Measurements from ENCODE around the gene TOGARAM2.

Gene TOGARAM2

DNA sequence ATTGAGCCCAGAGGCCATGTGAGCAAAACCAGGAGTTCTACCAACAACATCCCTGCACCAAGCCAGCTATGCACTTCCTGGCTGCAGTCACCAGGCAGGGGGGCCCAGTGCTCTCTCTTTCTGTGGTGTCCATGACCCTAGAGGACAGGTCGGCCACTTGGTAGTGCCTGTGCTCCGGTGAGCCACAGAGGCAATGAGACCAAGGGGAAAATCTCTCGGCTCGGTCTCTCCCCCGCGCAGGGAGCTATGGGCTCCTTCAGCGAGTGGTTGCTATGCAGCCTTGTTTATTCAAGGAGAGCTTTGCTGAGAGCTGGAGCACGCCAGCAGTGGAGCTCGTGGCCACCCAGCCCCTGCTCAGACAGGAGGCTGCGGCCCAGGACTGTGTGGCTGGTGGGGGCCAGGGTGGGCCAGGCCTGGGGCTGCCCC lies at the start of gene TOGARAM2:
TSS of gene TOGARAM2 (plus strand) at position 283 of the 426 bp plus-strand sequence. CDS start 13,537 bp downstream, outside the sequence.
- Histone ChIP-seq H3K27ac (no peak within 1 kb of the TSS), H3K9ac (ENCODE audit: insufficient read length) (no peak within 1 kb of the TSS), H3K9me3 (ENCODE audit: low read depth, low read length) (no peaks in the 10 kb centered on the region), H3K4me3 (no peak within 1 kb of the TSS), H3K36me3 (ENCODE audit: insufficient read depth, low read length) (no peaks in the 10 kb centered on the region)
- TF ChIP-seq FOXP2 (optimal IDR thresholded peaks at IDR 0.05; ENCODE audit: control extremely low read depth, extremely low read length, insufficient read depth) (no peak), POLR2AphosphoS5 (IDR thresholded peaks at IDR 0.05; ENCODE audit: borderline replicate concordance, low read depth, low read length) (no peak), EZH2 (IDR thresholded peaks at IDR 0.05) (no peak)
- no peak for DNase-seq (ENCODE audit: low read depth, low spot score)

DNA sequence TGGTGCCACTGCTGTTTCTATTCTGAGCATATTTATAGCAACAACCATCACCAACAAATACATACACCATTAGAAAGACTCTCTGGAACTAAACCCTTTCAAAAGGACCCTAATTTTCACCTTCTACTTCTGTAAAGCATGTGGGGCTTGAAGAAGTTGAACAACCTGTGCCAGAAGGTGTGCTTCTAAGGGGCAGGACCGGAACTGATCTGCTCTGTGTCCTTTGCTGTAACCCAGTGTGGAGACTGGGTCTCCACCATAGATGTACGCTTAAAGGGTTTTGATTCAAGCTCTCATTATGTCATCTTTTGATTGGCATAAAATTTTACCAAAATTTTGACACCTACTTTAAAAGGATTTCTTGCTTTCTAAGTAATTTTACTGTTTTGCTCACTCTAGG lies 46.3 kb upstream of the TOGARAM2 start:
- Histone ChIP-seq H3K4me3 (no peak overlapping the region), H3K36me3 (ENCODE audit: insufficient read depth, low read length) (peaks cover 99% of the 10 kb centered on the region), H3K9me3 (ENCODE audit: low read depth, low read length) (no peaks in the 10 kb centered on the region), H3K27ac (no peak overlapping the region), H3K9ac (ENCODE audit: insufficient read length) (no peak overlapping the region)
- DNase-seq (ENCODE audit: low read depth, low spot score) = no peak
- TF ChIP-seq POLR2AphosphoS5 (IDR thresholded peaks at IDR 0.05; ENCODE audit: borderline replicate concordance, low read depth, low read length) (no peak), FOXP2 (optimal IDR thresholded peaks at IDR 0.05; ENCODE audit: control extremely low read depth, extremely low read length, insufficient read depth) (no peak), EZH2 (IDR thresholded peaks at IDR 0.05) (no peak)

DNA sequence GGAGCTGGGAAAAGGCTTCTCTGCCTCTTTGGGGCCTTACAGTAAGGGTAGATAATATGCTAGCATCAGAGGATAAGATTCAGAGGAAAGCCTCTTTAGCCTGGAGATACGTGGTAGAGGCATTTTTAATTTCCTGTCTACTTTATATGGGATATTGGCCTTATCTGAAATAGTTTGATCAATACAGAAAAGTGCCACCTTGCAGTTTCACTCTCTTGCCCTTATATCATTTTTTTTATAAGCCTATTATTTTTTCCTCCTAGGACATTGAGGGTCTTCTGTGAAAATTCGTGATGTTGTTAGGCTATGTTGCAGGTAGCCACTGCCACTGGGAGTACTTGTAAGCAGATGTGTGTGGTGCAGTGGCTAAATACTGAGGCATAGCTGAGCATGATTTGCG lies 40.1 kb upstream of the TOGARAM2 start:
- Histone ChIP-seq H3K4me3 (no peak overlapping the region), H3K9me3 (ENCODE audit: low read depth, low read length) (no peaks in the 10 kb centered on the region), H3K27ac (no peak overlapping the region), H3K36me3 (ENCODE audit: insufficient read depth, low read length) (peaks cover 93% of the 10 kb centered on the region), H3K9ac (ENCODE audit: insufficient read length) (no peak overlapping the region)
- no peak for DNase-seq (ENCODE audit: low read depth, low spot score)
- TF ChIP-seq EZH2 (IDR thresholded peaks at IDR 0.05) (no peak), FOXP2 (optimal IDR thresholded peaks at IDR 0.05; ENCODE audit: control extremely low read depth, extremely low read length, insufficient read depth) (no peak), POLR2AphosphoS5 (IDR thresholded peaks at IDR 0.05; ENCODE audit: borderline replicate concordance, low read depth, low read length) (no peak)

DNA sequence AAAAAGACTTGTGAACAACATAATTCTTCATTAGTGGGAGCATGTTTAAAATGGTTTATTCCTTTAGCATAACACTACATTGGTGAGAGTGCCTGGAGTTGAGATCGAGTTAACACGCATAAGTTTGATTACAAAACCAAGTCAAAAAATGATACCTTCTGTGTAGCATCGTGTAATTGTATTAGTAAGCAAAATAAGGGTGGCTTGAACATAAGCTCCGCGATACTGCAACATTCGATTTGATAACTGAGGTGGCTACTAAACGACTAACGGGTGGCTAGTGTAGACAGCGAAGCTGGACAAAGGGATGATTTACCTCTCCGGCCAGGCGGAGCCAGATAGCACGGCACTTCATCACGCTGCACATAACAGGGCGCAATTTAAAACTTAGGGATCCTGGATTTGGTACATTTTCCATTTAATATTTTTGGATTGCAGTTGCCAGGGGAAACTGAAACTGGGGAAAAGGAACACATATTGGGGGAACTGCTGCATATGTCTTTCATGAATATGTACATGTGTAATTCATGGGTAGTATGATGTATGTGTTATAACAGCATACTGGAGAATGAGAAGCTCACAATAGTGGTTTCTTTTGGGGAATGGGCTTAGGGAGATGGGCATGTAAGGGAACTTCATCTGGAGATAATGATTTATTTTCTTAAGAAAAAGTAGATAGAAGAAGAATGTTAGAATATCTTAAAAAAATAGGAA lies 36.4 kb upstream of the TOGARAM2 start:
- peaks cover 92% of the 10 kb centered on the region for H3K36me3 ChIP-seq (ENCODE audit: insufficient read depth, low read length)
- no peak overlapping the region for H3K4me3 ChIP-seq
- no peak overlapping the region for H3K27ac ChIP-seq
- DNase-seq (ENCODE audit: low read depth, low spot score) = no peak
- H3K9me3 ChIP-seq (ENCODE audit: low read depth, low read length) = peaks cover 9% of the 10 kb centered on the region; the same call in 1 of the 2 replicates
- no peak for TF ChIP-seq FOXP2 (optimal IDR thresholded peaks at IDR 0.05; ENCODE audit: control extremely low read depth, extremely low read length, insufficient read depth)
- no peak overlapping the region for H3K9ac ChIP-seq (ENCODE audit: insufficient read length)

DNA sequence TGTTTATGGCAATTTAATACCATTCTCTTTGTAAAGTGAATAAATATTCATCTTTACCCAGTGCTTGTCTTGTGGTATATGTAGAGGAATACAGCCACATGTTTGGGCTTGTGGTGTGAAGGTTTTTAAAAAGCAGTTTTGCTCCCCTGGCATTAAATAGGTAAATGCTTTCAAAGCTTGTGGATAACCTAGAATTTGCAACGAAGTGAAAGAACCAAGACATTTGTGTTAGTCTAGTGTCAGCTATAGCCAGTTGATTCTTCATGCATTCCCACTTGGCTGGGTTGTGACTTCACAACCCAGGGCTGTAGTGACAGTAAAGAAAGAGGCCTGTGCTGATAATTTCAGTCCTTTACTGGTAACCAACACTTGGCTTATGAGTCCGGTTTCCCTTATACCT lies 32.9 kb upstream of the TOGARAM2 start:
- Histone ChIP-seq H3K4me3 (no peak overlapping the region), H3K36me3 (ENCODE audit: insufficient read depth, low read length) (peaks cover 65% of the 10 kb centered on the region), H3K9me3 (ENCODE audit: low read depth, low read length) (peaks cover 9% of the 10 kb centered on the region; the same call in 1 of the 2 replicates), H3K27ac (no peak overlapping the region), H3K9ac (ENCODE audit: insufficient read length) (no peak overlapping the region)
- DNase-seq (ENCODE audit: low read depth, low spot score) = no peak
- TF ChIP-seq EZH2 (IDR thresholded peaks at IDR 0.05) (no peak), POLR2AphosphoS5 (IDR thresholded peaks at IDR 0.05; ENCODE audit: borderline replicate concordance, low read depth, low read length) (no peak), FOXP2 (optimal IDR thresholded peaks at IDR 0.05; ENCODE audit: control extremely low read depth, extremely low read length, insufficient read depth) (no peak)

DNA sequence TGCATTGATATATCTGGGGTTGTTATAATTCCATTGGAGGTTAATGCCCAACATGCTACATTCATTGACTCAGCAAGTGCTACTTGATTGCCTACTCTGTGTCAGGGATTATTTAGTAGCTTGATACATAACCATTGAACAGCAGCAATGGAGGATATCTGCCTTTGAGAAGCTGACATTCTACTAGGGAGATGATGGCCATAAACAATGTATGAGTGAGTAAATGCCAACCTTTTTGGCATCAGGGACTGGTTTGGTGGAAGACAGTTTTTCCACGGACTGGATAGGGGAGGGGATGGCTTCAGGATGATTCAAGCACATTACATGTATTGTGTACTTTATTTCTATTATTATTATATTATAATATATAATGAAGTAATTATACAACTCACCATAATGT lies 31.9 kb upstream of the TOGARAM2 start:
- peaks cover 55% of the 10 kb centered on the region for H3K36me3 ChIP-seq (ENCODE audit: insufficient read depth, low read length)
- TF ChIP-seq EZH2 (IDR thresholded peaks at IDR 0.05) (no peak), POLR2AphosphoS5 (IDR thresholded peaks at IDR 0.05; ENCODE audit: borderline replicate concordance, low read depth, low read length) (no peak), FOXP2 (optimal IDR thresholded peaks at IDR 0.05; ENCODE audit: control extremely low read depth, extremely low read length, insufficient read depth) (no peak)
- H3K9me3 ChIP-seq (ENCODE audit: low read depth, low read length) = peaks cover 9% of the 10 kb centered on the region; the same call in 1 of the 2 replicates

DNA sequence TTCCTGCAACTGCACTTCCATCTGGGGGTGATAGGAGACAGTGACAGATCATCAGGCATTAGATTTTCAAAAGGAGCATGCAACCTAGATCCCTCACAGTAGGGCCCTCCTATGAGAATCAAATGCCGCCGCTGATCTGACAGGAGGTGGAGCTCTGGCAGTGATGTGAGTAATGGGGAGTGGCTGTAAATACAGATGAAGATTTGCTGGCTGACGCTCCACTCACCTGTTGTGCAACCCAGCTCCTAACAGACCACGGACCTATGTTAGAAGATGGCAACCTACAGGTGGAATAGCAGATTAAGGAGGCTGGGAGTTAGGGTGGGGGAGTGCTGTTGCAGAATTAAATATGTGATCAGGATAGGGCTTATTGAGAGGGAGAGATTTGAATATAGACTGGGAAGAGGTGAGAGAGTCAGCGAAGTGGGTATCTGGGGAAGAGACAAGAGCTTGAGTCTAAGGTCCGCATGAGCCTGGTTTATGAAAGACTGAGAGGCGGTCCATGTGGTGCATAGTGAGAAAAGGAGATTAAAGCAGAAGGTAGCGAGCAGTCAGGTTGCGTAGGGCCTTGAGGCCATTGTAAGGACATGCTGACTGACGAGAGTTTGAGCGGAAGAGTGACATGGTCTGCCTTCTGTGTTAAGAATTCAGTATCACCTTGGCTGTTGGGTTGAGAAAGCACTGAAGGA lies 31.3 kb upstream of the TOGARAM2 start:
- Histone ChIP-seq H3K36me3 (ENCODE audit: insufficient read depth, low read length) (peaks cover 49% of the 10 kb centered on the region), H3K4me3 (no peak overlapping the region), H3K9ac (ENCODE audit: insufficient read length) (no peak overlapping the region), H3K27ac (no peak overlapping the region), H3K9me3 (ENCODE audit: low read depth, low read length) (peaks cover 9% of the 10 kb centered on the region; the same call in 1 of the 2 replicates)
- no peak for DNase-seq (ENCODE audit: low read depth, low spot score)
- TF ChIP-seq FOXP2 (optimal IDR thresholded peaks at IDR 0.05; ENCODE audit: control extremely low read depth, extremely low read length, insufficient read depth) = no peak
- no peak for TF ChIP-seq EZH2 (IDR thresholded peaks at IDR 0.05)
- TF ChIP-seq POLR2AphosphoS5 (IDR thresholded peaks at IDR 0.05; ENCODE audit: borderline replicate concordance, low read depth, low read length) = no peak

More for the DNA sequence above, 31.9 kb upstream of the TOGARAM2 start:
- H3K9ac ChIP-seq (ENCODE audit: insufficient read length) = no peak overlapping the region
- no peak for DNase-seq (ENCODE audit: low read depth, low spot score)
- no peak overlapping the region for H3K4me3 ChIP-seq
- no peak overlapping the region for H3K27ac ChIP-seq

DNA sequence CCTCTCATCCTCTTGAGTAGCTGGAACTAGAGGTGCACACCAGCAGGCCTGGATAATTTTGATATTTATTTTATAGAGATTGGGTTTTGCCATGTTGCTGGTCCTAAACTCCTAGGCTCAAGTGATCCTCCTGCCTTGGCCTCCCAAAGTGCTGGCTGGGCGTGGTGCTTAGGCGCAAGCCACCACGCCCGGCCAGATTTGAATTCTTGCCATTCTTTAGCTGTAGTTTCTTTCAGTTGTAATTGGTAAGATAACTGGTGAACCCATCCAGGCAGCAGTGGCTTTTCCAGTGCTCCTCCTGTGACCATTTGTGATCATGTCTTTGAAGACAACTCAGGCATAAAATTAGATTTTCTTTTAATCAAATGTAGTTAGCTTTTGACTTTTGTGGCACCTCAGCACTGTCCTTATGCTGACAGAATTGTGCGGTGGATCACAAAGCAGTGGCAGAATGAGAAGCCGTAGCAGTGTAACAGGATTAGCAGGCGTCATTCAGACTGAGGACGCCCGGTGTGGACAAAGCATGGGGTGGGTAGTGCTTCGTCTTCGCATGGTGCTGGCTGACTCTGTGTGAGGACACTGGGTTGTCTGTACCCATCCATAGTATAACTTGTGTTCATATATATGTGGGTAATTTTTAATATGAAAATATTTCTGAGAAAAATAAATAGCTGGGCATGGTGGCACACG lies 30.0 kb upstream of the TOGARAM2 start:
- Histone ChIP-seq H3K27ac (peak overlapping the region; percentile 30; the same call in 1 of the 2 replicates), H3K9me3 (ENCODE audit: low read depth, low read length) (peaks cover 9% of the 10 kb centered on the region; the same call in 1 of the 2 replicates), H3K4me3 (no peak overlapping the region), H3K9ac (ENCODE audit: insufficient read length) (no peak overlapping the region), H3K36me3 (ENCODE audit: insufficient read depth, low read length) (peaks cover 36% of the 10 kb centered on the region)
- TF ChIP-seq FOXP2 (optimal IDR thresholded peaks at IDR 0.05; ENCODE audit: control extremely low read depth, extremely low read length, insufficient read depth) (no peak), EZH2 (IDR thresholded peaks at IDR 0.05) (no peak), POLR2AphosphoS5 (IDR thresholded peaks at IDR 0.05; ENCODE audit: borderline replicate concordance, low read depth, low read length) (no peak)
- DNase-seq (ENCODE audit: low read depth, low spot score) = no peak

Measured in SK-N-MC (cell line).